Fibroblast of lung (primary cell): ENCODE data around the gene ZSCAN2.

ENCODE experiments used
- EZH2 ChIP-seq: IDR thresholded peaks from 2 replicates; pipeline ENCODE4 v1.5.1; 2012; ENCODE audit warnings: low read length, control low read depth, mild to moderate bottlenecking; ENCODE audit errors: missing control alignments
- TF ChIP-seq, protein P1 (sequence below), 2 donors: IDR thresholded peaks in 1 of 2; conservative IDR thresholded peaks in 1 of 2; 1 replicate in 1 of 2; 2 replicates in 1 of 2; pipeline ENCODE4 v1.5.1; 2011 to 2012; ENCODE audit warnings: low read length in 2 of 2, control low read depth in 1 of 2, inconsistent platforms in 1 of 2, low read depth in 1 of 2, mild to moderate bottlenecking in 1 of 2

DNA sequence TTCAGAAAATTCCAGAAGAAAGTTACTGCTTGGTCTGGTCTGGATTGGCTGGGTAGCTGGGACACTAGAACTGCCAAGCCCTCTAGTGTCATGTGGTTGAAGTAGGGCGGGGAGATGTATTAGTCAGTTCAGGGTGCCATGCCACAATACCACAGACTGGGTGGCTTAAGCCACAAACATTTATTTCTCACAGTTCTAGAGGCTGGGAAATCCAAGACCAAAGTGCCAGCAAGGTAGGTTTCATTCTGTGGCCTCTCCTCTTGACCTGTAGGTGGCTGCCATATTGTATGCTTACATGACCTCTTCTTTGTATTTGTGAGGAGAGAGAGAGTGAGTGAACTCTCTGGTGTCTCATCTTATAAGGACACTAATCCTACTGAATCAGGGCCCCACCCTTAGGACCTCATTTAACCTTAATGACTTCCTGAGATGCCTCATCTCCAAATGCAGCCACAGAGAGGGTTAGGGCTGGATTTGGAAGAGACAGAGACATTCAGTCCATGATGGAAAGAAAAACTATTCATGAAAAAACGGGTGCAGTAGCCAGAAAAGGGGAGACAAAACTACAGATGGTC, 18.1 kb upstream of the ZSCAN2 start:
- TF ChIP-seq, protein P1, sequence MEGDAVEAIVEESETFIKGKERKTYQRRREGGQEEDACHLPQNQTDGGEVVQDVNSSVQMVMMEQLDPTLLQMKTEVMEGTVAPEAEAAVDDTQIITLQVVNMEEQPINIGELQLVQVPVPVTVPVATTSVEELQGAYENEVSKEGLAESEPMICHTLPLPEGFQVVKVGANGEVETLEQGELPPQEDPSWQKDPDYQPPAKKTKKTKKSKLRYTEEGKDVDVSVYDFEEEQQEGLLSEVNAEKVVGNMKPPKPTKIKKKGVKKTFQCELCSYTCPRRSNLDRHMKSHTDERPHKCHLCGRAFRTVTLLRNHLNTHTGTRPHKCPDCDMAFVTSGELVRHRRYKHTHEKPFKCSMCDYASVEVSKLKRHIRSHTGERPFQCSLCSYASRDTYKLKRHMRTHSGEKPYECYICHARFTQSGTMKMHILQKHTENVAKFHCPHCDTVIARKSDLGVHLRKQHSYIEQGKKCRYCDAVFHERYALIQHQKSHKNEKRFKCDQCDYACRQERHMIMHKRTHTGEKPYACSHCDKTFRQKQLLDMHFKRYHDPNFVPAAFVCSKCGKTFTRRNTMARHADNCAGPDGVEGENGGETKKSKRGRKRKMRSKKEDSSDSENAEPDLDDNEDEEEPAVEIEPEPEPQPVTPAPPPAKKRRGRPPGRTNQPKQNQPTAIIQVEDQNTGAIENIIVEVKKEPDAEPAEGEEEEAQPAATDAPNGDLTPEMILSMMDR (conservative IDR thresholded peaks at IDR 0.05 in 1 of 2, IDR thresholded peaks at IDR 0.05 in 1 of 2; ENCODE audit: low read depth in 1 of 2, low read length in 2 of 2), result no peak
- TF ChIP-seq EZH2, result no peak
